ENCODE results near the gene BLVRB.
"Not testable (repeated sequence)": the region's sequence is repeated elsewhere in the genome, so short reads cannot be mapped to it uniquely, and the experiment has no call there.

The BLVRB gene

GRCh38 chr19:40422748-40423566 lies 42.6 kb downstream of the BLVRB start:
- no peak for DNase-seq (ENCODE audit: low read depth in 2 of 2)

- no peak for DNase-seq (ENCODE audit: low read depth in 2 of 2)
Observed at GRCh38 chr19:40421993-40422747, 43.4 kb downstream of the BLVRB start.

- DNase-seq (ENCODE audit: low read depth in 2 of 2), result peak; percentile 43 to 44
Observed at GRCh38 chr19:40420766-40421765, 44.5 kb downstream of the BLVRB start.

- no peak for DNase-seq (ENCODE audit: low read depth in 2 of 2)
Observed at GRCh38 chr19:40420451-40420765, 45.1 kb downstream of the BLVRB start.

GRCh38 chr19:40419780-40420179 lies 45.8 kb downstream of the BLVRB start:
- no peak for DNase-seq (ENCODE audit: low read depth in 2 of 2)

- no peak for DNase-seq (ENCODE audit: low read depth in 2 of 2)
Observed at GRCh38 chr19:40419066-40419612, 46.4 kb downstream of the BLVRB start.

GRCh38 chr19:40418040-40418439 lies 47.5 kb downstream of the BLVRB start:
- no peak for DNase-seq (ENCODE audit: low read depth in 2 of 2)

GRCh38 chr19:40417643-40417981 lies 47.9 kb downstream of the BLVRB start:
- no peak for DNase-seq (ENCODE audit: low read depth in 2 of 2)

- DNase-seq (ENCODE audit: low read depth in 2 of 2), result no peak
Observed at GRCh38 chr19:40416918-40417642, 48.5 kb downstream of the BLVRB start.

- no peak for DNase-seq (ENCODE audit: low read depth in 2 of 2)
Observed at GRCh38 chr19:40415768-40416167, 49.8 kb downstream of the BLVRB start.

GRCh38 chr19:40414542-40415535 lies 50.7 kb downstream of the BLVRB start:
- no peak for DNase-seq (ENCODE audit: low read depth in 2 of 2)

- no peak for DNase-seq (ENCODE audit: low read depth in 2 of 2)
Observed at GRCh38 chr19:40413291-40413845, 52.2 kb downstream of the BLVRB start, which contains the start of gene PRX. Gene PRX (minus strand): TSS chr19:40413378. CDS start chr19:40407932, 5,446 bp downstream.

- DNase-seq (ENCODE audit: low read depth in 2 of 2), result no peak
Observed at GRCh38 chr19:40412866-40413265, 52.7 kb downstream of the BLVRB start.

GRCh38 chr19:40411958-40412499 lies 53.5 kb downstream of the BLVRB start:
- no peak for DNase-seq (ENCODE audit: low read depth in 2 of 2)

- no peak for DNase-seq (ENCODE audit: low read depth in 2 of 2)
Observed at GRCh38 chr19:40411125-40411842, 54.3 kb downstream of the BLVRB start.

- no peak for DNase-seq (ENCODE audit: low read depth in 2 of 2)
Observed at GRCh38 chr19:40410030-40410389, 55.5 kb downstream of the BLVRB start.

GRCh38 chr19:40408598-40408925 lies 57.0 kb downstream of the BLVRB start:
- not testable (repeated sequence) for DNase-seq (ENCODE audit: low read depth in 2 of 2)

- no peak for DNase-seq (ENCODE audit: low read depth in 2 of 2)
Observed at GRCh38 chr19:40407714-40408597, 57.6 kb downstream of the BLVRB start.

Measured in stimulated activated CD8-positive, alpha-beta memory T cell treated with anti-CD3 and anti-CD28 coated beads, Interleukin-15, amount 100 ng/mL, for 4 hours (primary cell).